Prostate gland (tissue), 2 donors: ENCODE data around the gene PKHD1.

ENCODE experiments used
- POLR2A ChIP-seq: fragments of 450-650 bp; IDR thresholded peaks from one replicate; pipeline ENCODE4 v1.6.1; 2016; ENCODE audit warnings: antibody characterized with exemption, mild to moderate bottlenecking
- TF ChIP-seq, protein P1 (sequence below), 4 experiments: fragments of 200-600 bp in 2 of 4; fragments of 450-650 bp in 2 of 4; sonication (generic) in 2 of 4; IDR thresholded peaks; 1 replicate in 3 of 4; 2 replicates in 1 of 4; pipeline ENCODE4 v1.5.1; 2016 to 2019; ENCODE audit warnings: antibody characterized with exemption in 4 of 4, mild to moderate bottlenecking in 2 of 4, moderate library complexity in 2 of 4

DNA sequence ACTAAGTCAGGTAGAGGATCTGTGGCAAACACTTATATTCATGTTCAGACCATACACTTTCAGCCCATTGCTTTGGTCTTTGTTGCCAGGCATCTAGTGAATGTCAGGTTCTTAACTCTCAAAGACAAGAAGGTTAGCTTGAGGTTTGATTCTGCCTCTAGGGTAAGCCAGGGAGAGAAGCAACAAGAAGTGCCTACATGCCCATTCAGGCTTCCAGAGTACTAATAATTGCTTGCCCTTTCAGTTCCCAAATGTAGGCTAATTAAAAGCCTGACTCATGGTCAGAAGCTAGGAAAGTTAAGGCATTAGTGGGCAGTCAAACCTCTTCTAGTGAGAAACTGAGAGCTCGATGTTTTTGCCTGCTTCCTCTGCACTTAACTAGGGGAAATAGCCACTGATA is 492.4 kb downstream of the PKHD1 start:
- TF ChIP-seq, protein P1, sequence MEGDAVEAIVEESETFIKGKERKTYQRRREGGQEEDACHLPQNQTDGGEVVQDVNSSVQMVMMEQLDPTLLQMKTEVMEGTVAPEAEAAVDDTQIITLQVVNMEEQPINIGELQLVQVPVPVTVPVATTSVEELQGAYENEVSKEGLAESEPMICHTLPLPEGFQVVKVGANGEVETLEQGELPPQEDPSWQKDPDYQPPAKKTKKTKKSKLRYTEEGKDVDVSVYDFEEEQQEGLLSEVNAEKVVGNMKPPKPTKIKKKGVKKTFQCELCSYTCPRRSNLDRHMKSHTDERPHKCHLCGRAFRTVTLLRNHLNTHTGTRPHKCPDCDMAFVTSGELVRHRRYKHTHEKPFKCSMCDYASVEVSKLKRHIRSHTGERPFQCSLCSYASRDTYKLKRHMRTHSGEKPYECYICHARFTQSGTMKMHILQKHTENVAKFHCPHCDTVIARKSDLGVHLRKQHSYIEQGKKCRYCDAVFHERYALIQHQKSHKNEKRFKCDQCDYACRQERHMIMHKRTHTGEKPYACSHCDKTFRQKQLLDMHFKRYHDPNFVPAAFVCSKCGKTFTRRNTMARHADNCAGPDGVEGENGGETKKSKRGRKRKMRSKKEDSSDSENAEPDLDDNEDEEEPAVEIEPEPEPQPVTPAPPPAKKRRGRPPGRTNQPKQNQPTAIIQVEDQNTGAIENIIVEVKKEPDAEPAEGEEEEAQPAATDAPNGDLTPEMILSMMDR (IDR thresholded peaks at IDR 0.05) = no peak
- no peak for TF ChIP-seq POLR2A
